ENCODE data around the gene ULK4. TPM values are rescaled to one million over a fixed set of nuclear protein-coding genes. Genes with fewer than 3 reads are reported as not detected.

Gene ULK4
- total RNA-seq, 4 donors from 2014 or later: 3.2 to 18.7 (median 12.6) TPM

DNA sequence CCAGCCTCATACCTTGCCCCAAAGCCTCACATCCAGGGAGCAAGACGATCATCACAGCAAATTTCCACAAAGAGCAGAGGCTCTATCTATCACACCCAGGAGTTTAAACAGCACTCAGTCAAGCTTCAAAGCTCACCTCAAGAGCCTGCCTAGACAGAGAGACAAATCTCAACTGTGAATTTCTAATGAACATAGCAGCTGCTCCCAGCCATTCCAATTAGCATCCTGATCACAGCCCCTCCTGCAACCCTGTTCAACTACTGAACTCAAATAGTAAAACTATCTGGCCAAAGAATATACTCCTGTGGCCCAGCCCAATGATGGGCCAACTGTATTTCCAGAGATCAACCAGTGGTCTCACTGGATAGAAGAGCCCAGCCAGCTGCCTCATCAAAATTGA, 492.8 kb downstream of the ULK4 start:
- intact Hi-C loops (cut with DNase I; ENCODE audit: low total_unique reads): no loop called here
- 100% methylated on average over 1 of the region's 1 CpG for WGBS, 2 donors
- H3K4me3 ChIP-seq (ENCODE audit: low read depth, poor library complexity, severe bottlenecking): no peak overlapping the region
- TF ChIP-seq POLR2A (IDR thresholded peaks at IDR 0.05): no peak
- TF ChIP-seq, protein P1, sequence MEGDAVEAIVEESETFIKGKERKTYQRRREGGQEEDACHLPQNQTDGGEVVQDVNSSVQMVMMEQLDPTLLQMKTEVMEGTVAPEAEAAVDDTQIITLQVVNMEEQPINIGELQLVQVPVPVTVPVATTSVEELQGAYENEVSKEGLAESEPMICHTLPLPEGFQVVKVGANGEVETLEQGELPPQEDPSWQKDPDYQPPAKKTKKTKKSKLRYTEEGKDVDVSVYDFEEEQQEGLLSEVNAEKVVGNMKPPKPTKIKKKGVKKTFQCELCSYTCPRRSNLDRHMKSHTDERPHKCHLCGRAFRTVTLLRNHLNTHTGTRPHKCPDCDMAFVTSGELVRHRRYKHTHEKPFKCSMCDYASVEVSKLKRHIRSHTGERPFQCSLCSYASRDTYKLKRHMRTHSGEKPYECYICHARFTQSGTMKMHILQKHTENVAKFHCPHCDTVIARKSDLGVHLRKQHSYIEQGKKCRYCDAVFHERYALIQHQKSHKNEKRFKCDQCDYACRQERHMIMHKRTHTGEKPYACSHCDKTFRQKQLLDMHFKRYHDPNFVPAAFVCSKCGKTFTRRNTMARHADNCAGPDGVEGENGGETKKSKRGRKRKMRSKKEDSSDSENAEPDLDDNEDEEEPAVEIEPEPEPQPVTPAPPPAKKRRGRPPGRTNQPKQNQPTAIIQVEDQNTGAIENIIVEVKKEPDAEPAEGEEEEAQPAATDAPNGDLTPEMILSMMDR (IDR thresholded peaks at IDR 0.05): no peak
- DNase-seq (ENCODE audit: low spot score in 2 of 2): no peak

DNA sequence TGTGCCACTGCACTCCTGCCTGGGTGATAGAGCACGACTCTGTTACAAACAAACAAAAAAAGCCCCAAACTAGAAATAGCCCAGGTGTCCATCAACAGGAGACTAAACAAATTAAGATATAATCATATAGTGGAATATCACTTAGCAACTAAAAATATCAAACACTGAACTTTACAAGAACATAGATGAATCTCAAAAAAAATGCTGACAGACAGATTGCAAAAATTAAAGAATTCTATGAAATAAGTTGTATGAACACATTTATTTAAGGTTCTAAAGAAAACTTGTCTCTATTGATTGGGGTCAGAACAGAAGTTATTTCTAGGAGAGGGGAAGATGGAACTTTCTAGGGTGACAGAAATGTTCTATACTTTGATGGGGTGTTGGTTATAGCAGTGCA, 494.4 kb downstream of the ULK4 start:
- 89 to 96% methylated on average over 1 of the region's 1 CpG for WGBS, 2 donors
- intact Hi-C loops (cut with DNase I; ENCODE audit: low total_unique reads): no loop called here
- TF ChIP-seq, protein P1 (IDR thresholded peaks at IDR 0.05): no peak
- TF ChIP-seq POLR2A (IDR thresholded peaks at IDR 0.05): no peak
- H3K4me3 ChIP-seq (ENCODE audit: low read depth, poor library complexity, severe bottlenecking): no peak overlapping the region
- DNase-seq (ENCODE audit: low spot score in 2 of 2): no peak

DNA sequence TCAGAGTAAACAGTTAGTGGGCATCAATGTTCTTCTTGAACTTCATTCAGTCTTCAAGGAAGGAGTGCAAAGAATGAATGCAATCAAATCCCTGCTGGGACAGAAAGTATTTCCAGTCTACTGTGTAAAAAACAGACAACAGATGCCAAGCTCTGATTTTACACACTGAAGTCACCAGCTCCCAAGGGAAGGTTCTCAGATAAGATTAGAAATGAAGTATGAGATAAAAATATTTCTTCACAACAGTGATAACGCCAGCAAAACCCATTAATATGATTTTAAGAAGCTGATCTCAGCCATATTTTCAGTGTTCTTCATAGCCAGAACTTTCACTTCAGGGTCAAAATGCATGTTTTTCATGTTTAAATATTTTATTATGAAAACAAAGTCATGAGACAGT, 497.0 kb downstream of the ULK4 start:
- TF ChIP-seq POLR2A (IDR thresholded peaks at IDR 0.05): no peak
- TF ChIP-seq, protein P1 (IDR thresholded peaks at IDR 0.05): no peak
- H3K4me3 ChIP-seq (ENCODE audit: low read depth, poor library complexity, severe bottlenecking): no peak overlapping the region
- intact Hi-C loops (cut with DNase I; ENCODE audit: low total_unique reads): no loop called here
- no peak for DNase-seq (ENCODE audit: low spot score in 2 of 2)
- 75 to 77% methylated on average over 1 of the region's 1 CpG for WGBS, 2 donors

DNA sequence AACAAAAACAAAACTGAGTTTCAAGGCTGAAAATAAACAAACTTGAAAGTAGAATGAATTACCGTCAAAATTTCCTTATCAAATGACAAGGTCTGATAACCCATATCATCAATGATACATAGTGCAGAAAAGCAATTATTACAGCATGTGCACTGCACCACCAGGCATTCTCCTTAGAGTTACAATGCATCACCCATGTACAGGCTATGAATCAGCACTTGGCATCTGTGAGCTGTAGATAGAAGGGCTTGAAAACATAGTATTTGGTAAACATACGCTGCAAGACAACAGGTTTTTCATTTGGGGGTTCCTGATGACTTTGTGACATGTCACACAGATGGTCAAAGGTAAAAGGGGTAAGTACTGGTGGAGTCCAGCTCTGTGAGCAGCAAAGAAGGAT, 497.5 kb downstream of the ULK4 start:
- DNase-seq (ENCODE audit: low spot score in 2 of 2): no peak
- no peak overlapping the region for H3K4me3 ChIP-seq (ENCODE audit: low read depth, poor library complexity, severe bottlenecking)
- WGBS, 2 donors: 94% methylated on average over 2 of the region's 2 CpGs
- intact Hi-C loops (cut with DNase I; ENCODE audit: low total_unique reads): no loop called here
- TF ChIP-seq POLR2A (IDR thresholded peaks at IDR 0.05): no peak
- TF ChIP-seq, protein P1 (IDR thresholded peaks at IDR 0.05): no peak

DNA sequence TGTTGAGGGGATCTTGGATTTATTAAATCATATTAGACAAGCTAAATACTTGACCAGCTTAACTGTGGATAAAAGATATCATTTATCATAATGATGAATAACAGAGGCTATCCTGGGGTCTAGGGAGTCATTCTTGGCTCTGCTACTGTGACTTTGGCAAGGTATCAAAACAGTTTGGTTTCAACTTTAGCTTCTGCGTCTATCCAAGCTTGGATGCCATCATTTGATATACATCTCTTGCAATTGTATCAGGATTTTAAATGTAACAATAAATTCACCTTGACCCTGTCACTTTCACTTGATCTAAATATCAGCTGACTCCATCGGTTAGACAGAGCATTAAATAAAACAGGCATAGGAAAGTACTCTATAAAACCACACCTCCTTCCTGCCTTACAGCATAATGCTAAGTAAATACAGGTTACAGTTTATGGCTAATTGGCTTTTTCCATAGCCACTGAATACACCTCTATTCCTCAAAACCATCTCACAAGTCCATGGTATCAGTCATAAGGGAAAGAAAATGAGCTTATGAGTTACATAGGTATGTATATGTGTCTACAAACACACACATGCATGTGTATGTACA, 499.7 kb downstream of the ULK4 start:
- DNase-seq (ENCODE audit: low spot score in 2 of 2): no peak
- intact Hi-C loops (cut with DNase I; ENCODE audit: low total_unique reads): no loop called here
- TF ChIP-seq POLR2A (IDR thresholded peaks at IDR 0.05): no peak
- TF ChIP-seq, protein P1 (IDR thresholded peaks at IDR 0.05): no peak
- no peak overlapping the region for H3K4me3 ChIP-seq (ENCODE audit: low read depth, poor library complexity, severe bottlenecking)
- 68 to 84% methylated on average over 2 of the region's 2 CpGs for WGBS, 2 donors

DNA sequence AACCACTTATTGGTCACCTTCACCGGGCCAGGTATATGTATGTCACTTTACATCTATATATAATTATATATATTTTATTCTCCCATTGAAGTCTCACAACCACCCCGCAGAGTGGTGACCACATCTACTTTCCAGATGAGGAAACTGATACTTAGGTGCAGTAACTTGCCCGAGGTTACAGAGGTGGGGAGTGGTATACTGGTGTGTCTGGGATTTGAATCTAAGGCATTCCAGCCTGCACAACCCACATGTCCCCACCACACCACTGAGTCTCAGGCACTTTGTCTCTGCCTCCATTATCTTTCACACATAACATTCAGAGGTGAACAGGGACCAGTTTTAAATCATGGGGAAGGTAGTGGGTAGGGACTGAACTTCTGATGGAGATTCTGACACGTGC, 501.2 kb downstream of the ULK4 start:
- WGBS, 2 donors: 94 to 96% methylated on average over 4 of the region's 4 CpGs
- DNase-seq (ENCODE audit: low spot score in 2 of 2): no peak
- intact Hi-C loops (cut with DNase I; ENCODE audit: low total_unique reads): no loop called here
- H3K4me3 ChIP-seq (ENCODE audit: low read depth, poor library complexity, severe bottlenecking): no peak overlapping the region
- no peak for TF ChIP-seq POLR2A (IDR thresholded peaks at IDR 0.05)
- TF ChIP-seq, protein P1 (IDR thresholded peaks at IDR 0.05): no peak

All from lower leg skin (tissue), 4 donors.